ENCODE data around the gene MYOM1. TPM values are rescaled to one million over a fixed set of nuclear protein-coding genes. Genes with fewer than 3 reads are reported as not detected.
A peak's percentile ranks its signal among the peaks of the same experiment; 100 is the strongest.

MYOM1 gene
- total RNA-seq, 1 donor, result 0.27 TPM

DNA sequence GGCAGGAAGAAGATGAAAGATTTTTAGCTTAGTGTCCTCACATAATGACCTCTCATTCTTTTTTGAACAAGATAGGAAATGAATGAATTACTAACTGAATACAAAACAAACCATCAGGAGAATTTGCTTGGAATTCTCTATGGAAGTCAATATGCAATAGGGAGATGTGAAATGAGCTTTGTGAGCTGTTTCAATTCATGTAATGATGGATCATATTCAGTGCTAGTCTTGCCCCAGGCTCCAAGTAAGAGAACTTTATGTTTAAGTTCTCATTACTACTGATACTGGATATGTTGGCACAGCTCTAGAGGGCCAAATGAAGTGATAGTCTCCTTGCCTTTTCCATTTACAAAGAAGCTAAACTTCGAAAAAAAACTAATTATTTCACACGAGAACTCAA lies 29.2 kb downstream of the MYOM1 start:
- no peak for DNase-seq (ENCODE audit: low read depth in 2 of 3, low spot score in 2 of 3)

DNA sequence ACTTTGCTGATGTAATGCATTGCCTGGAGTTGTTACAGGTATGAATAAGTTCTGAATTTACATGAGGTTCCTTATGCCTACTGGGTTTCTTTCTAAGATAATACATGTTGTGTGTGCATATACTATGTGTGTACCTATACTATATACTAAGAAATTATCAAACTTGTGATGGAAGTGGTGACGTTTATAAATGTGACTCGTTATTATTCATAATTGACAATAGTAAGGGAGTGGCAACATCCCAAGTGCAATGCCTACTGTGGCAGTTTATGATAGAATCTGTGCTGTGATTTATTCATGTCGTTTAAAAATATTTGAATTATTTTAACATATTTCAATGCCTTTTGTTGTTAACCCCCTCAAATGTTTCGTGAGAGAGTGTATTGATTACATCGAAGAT lies 29.9 kb downstream of the MYOM1 start:
- DNase-seq (ENCODE audit: low read depth in 2 of 3, low spot score in 2 of 3), result no peak

DNA sequence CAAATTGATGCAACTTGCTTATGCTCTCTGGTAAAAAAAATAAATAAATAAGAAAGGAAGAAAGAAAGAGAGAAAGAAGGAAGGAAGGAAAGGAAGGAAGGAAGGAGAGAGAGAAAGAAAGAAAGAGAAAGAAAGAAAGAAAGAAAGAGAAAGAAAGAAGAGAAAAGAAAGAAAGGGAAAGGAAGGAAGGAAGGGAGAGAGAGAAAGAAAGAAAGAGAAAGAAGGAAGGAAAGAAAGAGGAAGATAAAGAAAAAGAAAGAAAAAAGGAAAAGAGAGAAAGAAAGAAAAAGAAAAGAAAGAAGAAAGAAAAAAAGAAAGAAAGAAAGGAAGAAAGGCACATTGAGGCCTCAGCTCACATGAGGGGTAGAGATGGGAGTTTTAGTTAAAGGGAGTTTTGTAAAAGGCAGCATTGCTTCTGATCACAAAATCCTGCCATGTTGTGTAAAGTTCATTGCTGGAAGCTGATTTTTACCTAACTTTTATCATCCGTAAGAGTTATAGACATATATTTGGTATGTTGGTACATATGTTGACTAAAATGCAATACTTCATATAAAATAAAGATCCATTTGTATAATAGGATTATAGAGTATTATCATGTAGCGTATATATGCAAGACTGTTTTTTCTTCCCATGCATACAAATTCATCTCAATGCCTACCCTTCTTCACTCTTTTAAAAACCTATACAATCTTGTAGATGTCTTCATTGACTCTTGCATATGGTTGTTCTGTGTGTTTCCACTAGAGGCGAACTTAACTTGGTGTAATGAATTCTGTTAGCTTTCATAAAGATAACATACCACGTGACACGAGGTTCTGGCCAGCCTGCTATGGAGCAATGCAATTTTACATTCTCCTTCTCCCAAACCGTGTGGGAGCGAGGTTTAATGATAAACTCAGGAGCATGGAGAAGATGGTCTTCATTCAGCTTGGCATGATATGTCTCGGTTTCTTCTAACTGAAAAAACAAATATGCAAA lies 32.8 kb downstream of the MYOM1 start:
- no peak for DNase-seq (ENCODE audit: low read depth in 2 of 3, low spot score in 2 of 3)

DNA sequence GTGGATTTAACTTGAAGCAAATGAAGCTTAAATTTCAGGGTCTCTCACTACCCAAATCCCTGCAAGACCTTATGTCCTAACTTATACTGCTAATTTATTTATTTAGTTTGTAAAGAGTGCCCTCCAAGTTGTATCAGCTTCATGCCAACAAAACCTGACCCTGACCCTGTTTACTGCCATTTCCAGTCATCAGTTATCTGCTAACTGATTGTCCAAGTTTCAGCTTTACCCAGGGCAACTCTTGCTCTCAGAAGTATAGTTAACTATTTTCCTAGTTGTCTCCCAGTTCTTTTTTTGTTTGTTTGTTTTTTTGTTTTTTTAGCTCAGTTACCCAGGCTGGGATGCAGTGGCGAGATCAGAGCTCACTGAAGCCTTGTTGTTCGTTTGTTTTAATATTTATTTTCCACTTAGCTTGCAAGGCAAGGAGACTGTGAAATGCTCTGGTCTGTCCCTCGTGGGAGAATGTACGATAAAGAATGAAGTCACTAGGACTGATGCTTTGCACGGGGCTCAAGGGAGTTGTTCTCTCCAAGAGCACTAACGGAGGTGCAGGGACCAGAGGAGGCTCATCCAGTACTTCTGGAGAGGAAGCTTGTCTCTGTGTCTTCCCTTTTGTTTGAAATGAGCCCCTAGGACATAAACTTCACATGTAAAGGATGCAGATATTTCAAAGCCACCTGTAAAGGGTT lies 35.3 kb downstream of the MYOM1 start:
- no peak for DNase-seq (ENCODE audit: low read depth in 2 of 3, low spot score in 2 of 3)

DNA sequence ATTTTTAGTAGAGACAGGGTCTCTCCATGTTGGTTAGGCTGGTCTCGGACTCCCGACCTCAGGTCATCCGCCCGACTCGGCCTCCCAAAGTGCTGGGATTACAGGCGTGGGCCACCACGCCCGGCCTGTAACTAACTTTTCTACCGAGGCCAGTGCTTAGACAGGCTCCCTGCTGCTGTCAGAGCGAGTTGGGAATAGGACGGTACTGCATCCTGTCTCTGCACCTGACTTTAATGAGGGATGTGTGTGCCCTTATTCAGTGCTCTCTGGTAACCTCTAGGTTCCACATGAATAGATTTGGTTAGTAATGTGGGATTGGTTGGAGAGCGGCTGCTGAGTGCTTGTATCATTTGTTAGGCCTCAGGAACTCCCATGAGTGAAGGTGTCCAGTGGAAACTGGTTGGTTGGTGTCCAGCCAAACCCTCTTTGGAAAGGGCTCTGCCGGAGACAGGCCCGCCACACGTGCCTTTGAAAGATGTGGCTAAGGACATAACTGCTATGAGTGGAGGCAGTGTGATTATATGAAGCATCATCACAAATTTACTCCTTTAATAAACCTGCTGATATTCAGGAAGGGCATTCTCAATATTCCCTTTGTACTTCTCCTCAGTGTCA lies 36.6 kb downstream of the MYOM1 start:
- no peak for DNase-seq (ENCODE audit: low read depth in 2 of 3, low spot score in 2 of 3)

DNA sequence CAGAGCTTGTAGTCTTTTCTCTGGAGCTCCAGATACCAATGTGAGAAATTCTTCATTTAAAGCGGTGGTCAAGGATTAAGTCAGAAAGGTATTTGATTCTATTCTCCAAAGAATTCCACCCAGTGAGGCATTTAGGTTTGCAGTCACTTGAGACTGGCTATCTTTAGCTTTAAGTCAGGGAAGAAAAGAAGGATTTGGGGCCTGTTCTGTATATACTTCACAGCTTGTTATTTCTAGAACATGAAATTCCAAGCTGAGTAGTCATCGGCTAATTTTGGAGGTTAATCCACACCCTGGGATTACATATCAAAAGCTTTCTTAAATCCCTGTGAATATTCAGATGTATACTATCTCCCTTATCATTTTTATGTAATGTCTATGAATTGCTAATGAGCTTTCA lies 39.4 kb downstream of the MYOM1 start:
- no peak for DNase-seq (ENCODE audit: low read depth in 2 of 3, low spot score in 2 of 3)

DNA sequence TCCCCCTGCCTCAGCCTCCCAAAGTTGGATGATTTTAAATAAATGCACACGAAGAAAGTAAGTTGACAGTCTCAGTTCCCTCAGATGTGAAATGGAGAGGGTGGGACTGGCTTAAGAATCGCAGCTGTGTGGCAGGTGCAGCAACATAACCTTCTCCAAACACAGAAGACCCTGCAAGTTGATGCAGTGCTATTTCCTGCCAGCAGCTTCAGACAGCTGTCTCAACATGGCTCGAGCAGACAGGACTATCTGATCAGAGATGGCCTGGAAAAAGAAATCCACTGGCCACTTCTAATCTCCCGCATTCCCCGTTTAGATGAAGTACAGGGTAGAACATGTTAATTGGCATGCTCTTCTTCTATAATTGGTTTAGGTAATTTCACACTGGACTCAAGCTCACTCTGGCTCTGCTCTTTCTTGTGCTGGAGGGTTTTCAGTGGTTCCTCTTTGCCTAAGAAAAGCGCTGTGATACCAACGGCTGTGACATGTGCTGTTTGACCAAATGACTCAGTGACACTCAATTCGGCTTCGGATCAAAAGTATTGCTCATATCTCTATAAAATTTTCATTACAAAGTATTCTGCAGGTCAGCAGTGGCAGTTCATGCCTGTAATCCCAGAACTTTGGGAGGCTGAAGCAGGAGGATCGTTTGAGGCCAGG lies 40.2 kb downstream of the MYOM1 start:
- no peak for DNase-seq (ENCODE audit: low read depth in 2 of 3, low spot score in 2 of 3)

DNA sequence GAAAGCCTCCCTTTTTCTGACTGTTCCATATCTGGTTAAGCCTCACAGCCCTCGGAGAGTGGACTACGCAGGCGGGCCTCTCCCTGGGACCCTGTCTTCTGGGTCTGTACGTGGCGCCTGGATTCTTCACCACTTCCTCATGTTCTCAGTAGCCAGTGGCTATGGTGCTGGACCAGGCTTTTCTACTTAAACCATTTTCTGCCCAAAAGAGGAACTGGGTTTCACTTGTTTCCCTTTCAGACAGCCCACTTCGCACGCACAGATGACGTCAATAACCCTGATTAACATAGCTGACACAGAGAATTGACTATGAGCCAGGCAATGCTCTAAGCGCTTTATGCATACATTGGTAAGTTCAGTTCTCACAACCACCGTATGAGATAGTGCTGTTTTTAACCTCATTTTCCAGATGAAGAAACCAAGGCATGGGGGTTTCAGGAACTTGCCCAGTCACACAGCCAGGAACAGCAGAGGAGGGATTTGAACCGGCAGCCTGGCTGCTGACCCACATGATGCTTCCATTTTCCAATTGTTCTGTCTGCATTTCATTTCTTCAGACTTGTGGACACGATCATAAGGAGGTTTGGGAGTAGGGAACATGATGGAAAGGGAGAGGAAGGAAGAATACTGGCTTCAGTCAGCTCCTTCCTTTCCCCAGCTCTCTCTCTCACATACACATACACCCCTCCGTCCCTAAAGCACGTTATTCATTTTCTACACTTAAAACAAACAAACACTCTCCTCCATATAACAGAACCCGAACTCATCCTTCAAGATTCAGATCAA lies 41.7 kb downstream of the MYOM1 start:
- DNase-seq (ENCODE audit: low read depth in 2 of 3, low spot score in 2 of 3), result peak in 2 of 3 donors; percentile 97 to 99

DNA sequence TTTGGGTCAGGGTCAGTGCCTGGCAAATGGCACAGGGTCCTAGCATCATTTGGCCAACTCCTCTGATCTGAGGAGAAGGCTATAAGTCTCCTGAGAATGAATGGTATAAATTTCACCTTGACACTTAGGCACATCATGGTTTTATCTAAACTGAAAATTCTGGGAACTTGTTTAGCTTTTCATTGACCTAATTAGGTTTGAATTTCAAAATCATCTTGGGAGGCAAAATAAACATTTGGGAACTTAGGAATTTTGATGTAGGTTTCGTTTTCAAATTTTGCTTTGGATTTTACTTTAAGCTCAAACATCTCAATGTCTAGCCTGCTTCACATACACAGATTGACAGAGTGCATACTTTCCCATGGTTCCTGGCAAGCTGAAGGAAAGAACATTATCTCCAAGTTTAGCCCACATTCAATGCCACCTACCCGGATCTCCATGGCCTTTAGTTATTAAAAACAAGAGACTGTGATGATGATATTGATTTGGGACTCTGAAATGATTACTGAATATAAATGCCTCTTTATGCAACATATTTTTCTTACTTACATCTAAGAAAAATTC lies 44.5 kb downstream of the MYOM1 start:
- DNase-seq (ENCODE audit: low read depth in 2 of 3, low spot score in 2 of 3), result no peak

DNA sequence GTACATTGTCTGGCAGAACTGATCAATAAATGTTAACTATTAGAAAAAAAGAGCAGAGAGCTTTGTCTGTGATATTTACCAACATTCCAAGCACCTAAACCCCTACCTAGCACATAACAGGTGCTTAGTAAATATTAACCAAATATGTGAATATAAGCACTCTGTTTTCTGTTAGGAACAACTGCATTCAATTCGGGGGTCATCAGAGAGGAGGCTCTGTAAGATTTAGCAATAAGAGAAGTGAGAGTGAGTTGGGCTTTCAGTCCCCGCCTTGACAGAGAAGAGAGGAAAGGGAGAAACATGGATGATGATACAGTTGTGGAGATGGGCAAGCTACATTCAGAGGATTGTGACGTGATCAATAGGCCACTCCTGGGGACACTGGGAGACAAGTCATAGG lies 47.7 kb downstream of the MYOM1 start:
- DNase-seq (ENCODE audit: low read depth in 2 of 3, low spot score in 2 of 3), result no peak

DNA sequence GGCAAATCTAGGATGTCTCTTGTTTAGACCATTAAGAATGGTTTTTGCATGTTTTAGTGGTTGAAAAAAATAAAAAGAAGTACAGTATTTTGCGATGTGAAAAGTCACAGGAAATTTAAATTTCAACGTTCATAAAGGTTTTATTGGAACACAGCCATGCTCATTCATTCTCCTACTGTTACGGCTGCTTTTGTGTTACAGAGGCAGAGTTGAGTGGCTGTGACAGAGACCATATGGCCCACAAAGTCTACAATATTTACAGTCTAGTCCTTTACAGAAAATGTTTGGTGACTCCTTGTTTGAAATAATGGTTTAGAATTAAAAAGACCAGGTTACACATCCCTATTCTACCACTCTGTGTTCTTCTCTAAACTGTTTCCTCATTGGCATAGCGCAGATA lies 48.1 kb downstream of the MYOM1 start:
- no peak for DNase-seq (ENCODE audit: low read depth in 2 of 3, low spot score in 2 of 3)

DNA sequence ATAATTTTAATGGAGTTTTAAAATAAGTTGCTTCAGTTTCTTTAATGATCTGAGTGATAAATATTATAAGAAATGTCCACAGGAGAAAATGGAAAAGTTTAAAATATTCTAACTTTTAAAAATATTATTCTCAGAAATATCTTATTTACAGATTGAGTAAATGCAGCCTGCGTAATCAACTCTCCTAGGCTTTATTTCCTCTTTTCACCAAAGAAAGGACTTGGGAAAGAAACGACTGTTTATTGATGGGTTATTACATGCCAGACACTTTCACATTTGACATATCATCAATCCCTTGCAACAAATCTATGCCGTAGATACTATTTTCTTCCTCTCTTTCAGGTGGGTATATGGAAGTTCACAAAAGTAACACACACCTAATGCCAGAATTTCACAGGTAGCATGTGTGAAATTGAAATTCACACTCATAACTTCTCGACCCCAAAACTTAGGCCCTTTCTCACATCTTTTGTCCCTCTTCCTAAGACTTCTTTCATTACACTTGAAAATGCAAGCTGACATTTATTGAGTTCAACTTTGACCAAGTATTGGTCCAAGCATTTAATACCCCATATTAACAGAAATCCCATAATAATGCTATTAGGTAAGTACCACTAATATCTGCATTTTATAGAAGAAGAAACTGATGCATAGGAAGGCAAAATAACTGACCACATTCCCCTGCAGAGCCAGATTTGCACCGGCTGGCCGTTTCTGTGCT lies 49.2 kb downstream of the MYOM1 start:
- DNase-seq (ENCODE audit: low read depth in 2 of 3, low spot score in 2 of 3), result no peak

DNA sequence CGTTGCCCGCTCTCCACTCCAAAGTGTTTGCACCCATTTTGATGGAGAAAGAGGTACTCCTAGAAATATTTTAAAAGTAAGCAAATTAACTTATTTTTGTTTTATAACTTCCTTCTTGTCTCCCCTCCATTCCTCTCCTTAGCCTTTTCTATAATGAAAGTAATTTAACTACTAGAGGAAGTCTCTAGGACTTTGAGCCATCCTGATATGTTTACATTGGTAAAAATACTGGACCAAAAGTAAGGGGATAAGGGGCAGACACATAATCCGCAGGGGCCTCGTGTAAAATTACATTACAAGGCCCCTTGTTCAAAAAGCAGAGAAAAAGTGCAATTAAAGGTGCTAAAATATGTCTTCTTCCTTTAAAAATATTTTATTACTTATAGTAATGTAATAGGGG lies 55.4 kb downstream of the MYOM1 start:
- no peak for DNase-seq (ENCODE audit: low read depth in 2 of 3, low spot score in 2 of 3)

DNA sequence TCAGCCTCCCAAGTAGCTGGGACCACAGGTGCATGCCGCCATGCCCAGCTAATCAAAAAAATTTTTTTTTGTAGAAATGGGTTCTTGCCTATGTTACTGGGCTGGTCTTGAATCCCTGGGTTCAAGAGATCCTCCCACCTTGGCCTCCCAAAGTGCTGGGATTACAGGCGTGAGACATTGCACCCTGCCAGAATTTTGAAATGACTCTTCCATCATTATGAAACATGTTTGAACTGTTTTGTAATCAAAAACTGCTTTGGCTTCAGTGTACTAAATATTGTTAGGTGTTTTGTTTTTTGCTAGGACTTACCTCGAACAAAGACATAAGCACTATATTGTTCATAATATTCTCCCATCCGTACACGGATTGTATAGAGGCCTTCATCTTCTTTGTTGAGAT lies 55.8 kb downstream of the MYOM1 start:
- no peak for DNase-seq (ENCODE audit: low read depth in 2 of 3, low spot score in 2 of 3)

DNA sequence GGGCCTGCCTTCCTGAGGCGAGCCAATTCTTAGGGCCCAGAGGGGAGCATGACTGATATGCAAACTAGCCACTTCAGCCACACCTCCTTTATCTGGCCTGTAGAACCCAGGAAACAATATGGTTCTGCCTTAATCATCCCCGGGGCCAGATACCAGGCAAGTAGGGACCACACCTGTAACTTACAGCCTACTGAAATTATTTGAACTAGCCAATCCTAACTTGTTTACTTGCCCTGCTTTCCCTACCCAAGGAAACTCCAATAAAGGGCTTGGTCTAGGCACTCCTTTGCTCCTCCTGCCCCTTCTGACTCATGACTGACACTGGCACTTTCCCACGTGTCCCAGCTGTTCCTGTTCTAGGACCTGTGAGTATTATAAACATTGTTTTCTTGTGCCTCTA lies 57.6 kb downstream of the MYOM1 start:
- DNase-seq (ENCODE audit: low read depth in 2 of 3, low spot score in 2 of 3), result no peak

DNA sequence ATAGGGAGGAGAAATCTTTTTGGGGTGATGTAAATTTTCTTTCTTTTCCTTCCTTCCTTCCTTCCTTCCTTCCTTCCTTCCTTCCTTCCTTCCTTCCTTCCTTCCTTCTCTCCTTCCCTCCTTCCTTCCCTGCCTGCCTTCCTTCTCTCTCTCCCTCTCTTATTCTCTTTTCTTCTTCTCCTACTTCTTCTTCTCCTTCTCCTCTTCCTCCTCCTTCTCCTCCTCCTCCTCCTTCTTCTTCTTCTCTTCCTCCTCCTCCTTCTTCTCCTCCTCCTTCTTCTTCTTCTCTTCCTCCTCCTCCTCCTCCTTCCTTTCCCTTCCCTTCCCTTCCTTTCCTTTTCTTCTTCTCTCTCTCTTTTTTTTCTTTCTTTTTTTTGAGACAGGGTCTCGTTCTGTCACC lies 59.9 kb downstream of the MYOM1 start:
- DNase-seq (ENCODE audit: low read depth in 2 of 3, low spot score in 2 of 3), result no peak

DNA sequence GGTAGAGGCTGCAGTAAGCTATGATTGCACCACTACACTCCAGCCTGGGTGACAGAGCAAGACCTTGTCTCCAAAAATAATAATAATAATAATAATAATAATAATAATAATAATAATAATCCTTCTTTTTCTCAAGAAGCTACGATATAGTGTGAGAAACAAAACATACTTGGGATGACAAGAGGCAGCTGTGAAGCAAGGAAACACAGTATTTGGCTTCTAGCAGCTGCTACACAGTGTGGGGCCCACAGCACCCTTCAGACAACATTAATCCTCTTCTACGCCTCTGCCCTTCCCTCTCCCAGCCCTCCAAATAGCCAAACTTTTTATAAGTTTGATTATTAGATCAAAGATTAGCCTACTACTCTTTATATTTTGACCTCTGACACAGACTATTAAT lies 62.2 kb downstream of the MYOM1 start:
- DNase-seq (ENCODE audit: low read depth in 2 of 3, low spot score in 2 of 3), result no peak

DNA sequence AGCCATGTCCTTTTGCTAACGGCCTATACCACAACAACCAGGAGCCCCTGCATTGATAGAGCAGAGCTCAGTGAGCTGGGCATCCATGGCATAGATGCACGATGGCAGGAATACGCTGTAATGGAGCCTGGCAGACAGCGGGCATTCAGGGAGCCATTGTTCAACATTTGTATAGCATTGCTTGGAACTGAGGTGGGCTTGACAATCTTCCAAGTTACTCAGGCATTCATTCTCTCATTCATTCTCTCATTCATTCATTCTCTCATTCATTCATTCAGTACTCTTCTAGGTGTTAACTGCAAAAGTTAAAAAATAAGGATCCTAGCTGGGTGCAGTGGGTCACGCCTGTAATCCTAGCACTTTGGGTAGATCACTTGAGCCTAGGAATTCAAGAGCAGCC lies 62.7 kb downstream of the MYOM1 start:
- no peak for DNase-seq (ENCODE audit: low read depth in 2 of 3, low spot score in 2 of 3)

DNA sequence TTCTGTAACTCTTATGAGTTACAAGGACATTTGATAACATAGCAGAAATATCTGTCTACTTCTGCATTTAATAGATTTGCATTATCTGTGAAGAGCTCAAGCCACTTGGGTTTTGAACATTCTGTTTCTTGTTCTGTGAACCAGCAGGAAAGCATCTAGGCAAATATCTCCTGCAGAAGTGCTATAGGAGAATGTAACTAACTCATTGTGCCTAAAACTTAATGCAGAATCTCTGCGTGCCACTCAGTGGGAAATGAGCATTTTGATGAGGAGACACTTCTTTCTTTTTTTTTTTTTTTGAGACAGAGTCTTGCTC lies 63.5 kb downstream of the MYOM1 start:
- DNase-seq (ENCODE audit: low read depth in 2 of 3, low spot score in 2 of 3), result no peak

DNA sequence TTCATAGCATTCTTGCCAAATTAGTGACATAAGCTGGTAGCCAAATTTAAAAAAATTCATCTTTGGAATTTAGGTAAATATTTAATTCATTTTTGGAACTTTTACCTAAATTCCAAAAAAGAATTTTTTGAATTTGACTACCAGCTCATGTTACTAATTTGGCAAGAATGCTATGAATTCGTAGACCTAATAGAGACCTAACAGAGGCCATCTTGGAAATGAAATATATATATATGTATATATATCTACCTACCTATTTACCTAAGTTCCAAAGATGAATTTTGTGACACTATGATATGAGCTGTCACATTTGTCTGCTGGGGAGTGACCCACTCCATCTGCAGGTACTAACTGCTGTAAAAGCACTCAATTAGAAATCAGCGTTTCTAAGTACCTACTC lies 65.6 kb downstream of the MYOM1 start:
- no peak for DNase-seq (ENCODE audit: low read depth in 2 of 3, low spot score in 2 of 3)
